HG02759 (cell line): Measurements from ENCODE around the gene FOLR2.
"Not testable (repeated sequence)": the region's sequence is repeated elsewhere in the genome, so short reads cannot be mapped to it uniquely, and the experiment has no call there.

ENCODE experiments used
- ATAC-seq: cut with Tn5 transposase; IDR thresholded peaks from one replicate; pipeline ENCODE4 v1.9.1; 2021; ENCODE audit warnings: mild to moderate bottlenecking, moderate library complexity; ENCODE audit not compliant: unreplicated experiment

The FOLR2 gene

DNA sequence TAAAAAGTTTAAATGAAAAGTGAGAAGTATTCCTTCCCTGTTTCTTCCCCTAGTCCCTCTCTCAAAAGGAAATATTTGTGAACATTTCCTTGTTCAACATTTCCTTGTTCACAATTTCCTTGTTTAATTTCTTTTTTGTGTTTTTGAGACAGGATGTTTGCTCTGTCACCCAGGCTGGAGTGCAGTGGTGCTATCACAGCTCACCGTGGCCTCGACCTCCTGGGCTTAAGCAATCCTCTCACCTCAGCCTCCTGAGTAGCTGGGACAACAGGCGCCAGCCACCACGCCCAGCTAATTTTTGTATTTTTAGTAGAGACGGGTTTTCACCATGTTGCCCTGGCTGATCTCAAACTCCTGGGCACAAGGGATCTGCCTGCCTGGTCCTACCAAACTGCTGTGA lies 50.4 kb downstream of the FOLR2 start:
- not testable (repeated sequence) for ATAC-seq

DNA sequence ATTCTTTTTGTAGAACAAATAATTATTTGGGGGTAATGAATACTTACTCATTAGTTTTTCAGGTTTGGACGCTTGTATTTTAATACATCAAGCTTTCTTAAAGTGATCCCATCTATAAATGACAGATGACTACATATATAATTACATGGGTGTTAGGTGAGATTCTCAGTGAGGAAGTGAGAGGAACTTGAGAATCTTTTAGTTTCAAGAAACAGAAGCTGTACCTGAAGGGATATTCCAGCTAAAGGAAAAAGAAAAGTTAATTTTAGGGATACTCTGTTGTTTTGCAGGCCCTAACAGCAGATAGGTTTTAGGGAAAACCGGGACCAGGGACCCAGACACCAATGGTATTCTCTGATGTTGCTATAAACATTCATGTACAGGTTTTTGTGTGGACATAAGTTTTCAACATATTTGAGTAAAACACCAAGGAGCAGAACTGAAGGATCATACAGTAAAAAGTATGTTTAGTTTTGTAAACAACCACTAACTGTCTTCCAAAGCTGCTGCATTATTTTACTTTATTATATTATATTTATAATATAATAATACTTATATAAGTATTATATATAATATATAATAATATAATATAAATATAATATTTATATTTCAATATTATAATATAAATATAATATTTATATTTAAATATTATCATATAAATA lies 51.5 kb downstream of the FOLR2 start:
- ATAC-seq: no peak
